ENCODE data around the gene GSTO1. TPM values are rescaled to one million over a fixed set of nuclear protein-coding genes. Genes with fewer than 3 reads are reported as not detected.

The GSTO1 gene
- polyA plus RNA-seq, 1 donor (not counting 4 experiments of a cell fraction or from before 2014, with no cell fraction given) = 338 TPM

DNA sequence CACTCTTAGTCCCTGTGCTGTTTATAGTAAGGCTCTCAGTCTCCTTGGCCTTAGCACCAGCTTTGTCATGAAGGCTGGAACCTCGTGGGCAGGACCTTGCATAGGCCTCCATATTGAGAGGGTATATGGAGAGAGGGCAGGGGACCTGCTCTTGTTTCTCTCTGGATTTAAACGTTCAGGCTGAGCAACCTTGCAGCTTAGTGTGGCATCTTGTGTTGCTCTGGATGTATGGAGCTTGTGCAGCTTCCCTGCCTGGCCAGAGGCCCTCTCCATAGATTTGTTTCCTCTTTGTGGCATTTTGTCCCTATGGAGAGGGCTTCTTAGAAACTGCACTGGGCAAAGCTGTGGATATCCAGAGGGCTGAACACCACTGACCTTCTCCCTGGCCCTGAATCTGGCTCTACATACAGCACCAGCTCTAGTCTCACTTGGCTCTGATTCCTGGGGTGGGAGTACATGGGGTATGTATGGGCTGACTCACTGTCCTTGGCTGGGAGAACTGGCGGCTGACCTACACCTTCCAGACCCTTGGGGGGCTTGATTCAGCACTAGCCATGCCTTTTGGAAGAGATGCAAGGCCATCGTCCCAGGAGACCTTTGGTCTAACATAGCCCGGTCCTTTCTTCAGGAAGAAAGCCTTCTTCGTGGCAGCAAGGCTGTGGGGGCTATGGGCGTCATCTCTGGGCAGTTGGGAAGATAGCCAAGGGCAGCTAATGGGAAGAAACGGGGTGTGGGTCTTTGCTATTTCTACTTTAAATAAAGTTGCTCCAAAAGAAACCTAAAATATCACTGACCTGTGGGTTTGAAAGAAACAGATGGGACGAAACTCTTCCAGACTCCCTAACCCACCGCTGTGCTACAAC, 53.1 kb downstream of the GSTO1 start:
- no peaks in the 10 kb centered on the region for H3K9me3 ChIP-seq (ENCODE audit: control insufficient read depth, low read depth, low read length)
- H3K27me3 ChIP-seq (ENCODE audit: control insufficient read depth, extremely low read depth, insufficient read depth, low read length) = no peaks in the 10 kb centered on the region
- H3K9ac ChIP-seq (ENCODE audit: control insufficient read depth, extremely low read depth, insufficient read depth, low read length) = no peak overlapping the region
- H3K4me2 ChIP-seq (ENCODE audit: control insufficient read depth, extremely low read depth, insufficient read depth, low read depth, low read length) = no peak overlapping the region
- no peak overlapping the region for H3K4me3 ChIP-seq (ENCODE audit: control insufficient read depth in 2 of 3, extremely low read depth in 1 of 3, insufficient read depth in 2 of 3, low read depth in 1 of 3, low read length in 3 of 3)
- FAIRE-seq (no peak), DNase-seq (ENCODE audit: low read depth, low spot score) (no peak)
- TF ChIP-seq, protein P1, sequence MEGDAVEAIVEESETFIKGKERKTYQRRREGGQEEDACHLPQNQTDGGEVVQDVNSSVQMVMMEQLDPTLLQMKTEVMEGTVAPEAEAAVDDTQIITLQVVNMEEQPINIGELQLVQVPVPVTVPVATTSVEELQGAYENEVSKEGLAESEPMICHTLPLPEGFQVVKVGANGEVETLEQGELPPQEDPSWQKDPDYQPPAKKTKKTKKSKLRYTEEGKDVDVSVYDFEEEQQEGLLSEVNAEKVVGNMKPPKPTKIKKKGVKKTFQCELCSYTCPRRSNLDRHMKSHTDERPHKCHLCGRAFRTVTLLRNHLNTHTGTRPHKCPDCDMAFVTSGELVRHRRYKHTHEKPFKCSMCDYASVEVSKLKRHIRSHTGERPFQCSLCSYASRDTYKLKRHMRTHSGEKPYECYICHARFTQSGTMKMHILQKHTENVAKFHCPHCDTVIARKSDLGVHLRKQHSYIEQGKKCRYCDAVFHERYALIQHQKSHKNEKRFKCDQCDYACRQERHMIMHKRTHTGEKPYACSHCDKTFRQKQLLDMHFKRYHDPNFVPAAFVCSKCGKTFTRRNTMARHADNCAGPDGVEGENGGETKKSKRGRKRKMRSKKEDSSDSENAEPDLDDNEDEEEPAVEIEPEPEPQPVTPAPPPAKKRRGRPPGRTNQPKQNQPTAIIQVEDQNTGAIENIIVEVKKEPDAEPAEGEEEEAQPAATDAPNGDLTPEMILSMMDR (optimal IDR thresholded peaks at IDR 0.05 in 1 of 3, IDR thresholded peaks at IDR 0.05 in 1 of 3, conservative IDR thresholded peaks at IDR 0.05 in 1 of 3; ENCODE audit: extremely low read depth in 1 of 3, insufficient read depth in 2 of 3, low read length in 3 of 3) = no peak
- no peak for TF ChIP-seq EZH2 (IDR thresholded peaks at IDR 0.05; ENCODE audit: low read length)
- H3K36me3 ChIP-seq (ENCODE audit: control insufficient read depth in 2 of 2, extremely low read depth in 1 of 2, insufficient read depth in 2 of 2, low read length in 2 of 2) = peaks cover 4 to 21% of the 10 kb centered on the region in 2 experiments
- H3K4me1 ChIP-seq (ENCODE audit: control insufficient read depth, extremely low read depth, insufficient read depth, low read length) = peaks cover 6% of the 10 kb centered on the region
- dilution Hi-C loops (cut with MboI; ENCODE audit: extremely low pct_ligation_motif_present, low sequenced_read_pairs) = no loop called here
- H3K27ac ChIP-seq (ENCODE audit: control insufficient read depth, insufficient read depth, low read length) = no peak overlapping the region
- H3K79me2 ChIP-seq (ENCODE audit: control insufficient read depth, insufficient read depth, low read length) = peaks cover 2% of the 10 kb centered on the region
- no peaks in the 10 kb centered on the region for H3K9me1 ChIP-seq (ENCODE audit: control insufficient read depth, extremely low read depth, insufficient read depth, low read length)
- H4K20me1 ChIP-seq (ENCODE audit: control insufficient read depth, extremely low read depth, insufficient read depth, low read length) = peaks cover 6% of the 10 kb centered on the region
- H2AFZ ChIP-seq (ENCODE audit: control insufficient read depth, low read length) = no peak overlapping the region

DNA sequence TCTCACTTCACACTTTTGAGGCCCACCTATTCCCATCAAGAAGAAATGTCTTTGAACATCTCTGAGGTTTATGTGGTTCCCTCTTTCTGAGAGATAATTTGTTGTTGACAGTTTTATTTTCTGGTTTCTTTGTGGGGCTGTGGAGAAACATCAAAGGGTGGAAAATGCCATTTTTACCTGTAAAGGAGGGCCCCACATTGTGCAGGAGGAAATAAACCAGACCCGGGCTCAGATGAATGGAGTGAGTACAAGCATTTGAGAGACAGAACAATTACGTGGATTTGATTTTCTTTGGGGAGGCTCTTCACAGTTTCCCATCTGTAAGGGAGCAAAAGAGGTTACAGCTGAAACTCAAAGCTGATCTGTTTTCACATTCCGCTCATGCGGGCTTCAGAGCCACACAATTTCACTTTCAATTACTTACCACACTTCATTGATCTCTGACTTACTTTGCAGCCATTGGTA, 53.8 kb downstream of the GSTO1 start:
- no peak for FAIRE-seq
- dilution Hi-C loops (cut with MboI; ENCODE audit: extremely low pct_ligation_motif_present, low sequenced_read_pairs) = no loop called here
- peaks cover 10 to 28% of the 10 kb centered on the region in 2 experiments for H3K36me3 ChIP-seq (ENCODE audit: control insufficient read depth in 2 of 2, extremely low read depth in 1 of 2, insufficient read depth in 2 of 2, low read length in 2 of 2)

More for the DNA sequence above, 53.8 kb downstream of the GSTO1 start:
- Histone ChIP-seq H4K20me1 (ENCODE audit: control insufficient read depth, extremely low read depth, insufficient read depth, low read length) (peaks cover 6% of the 10 kb centered on the region), H3K27ac (ENCODE audit: control insufficient read depth, insufficient read depth, low read length) (no peak overlapping the region), H3K9ac (ENCODE audit: control insufficient read depth, extremely low read depth, insufficient read depth, low read length) (no peak overlapping the region), H3K4me3 (ENCODE audit: control insufficient read depth in 2 of 3, extremely low read depth in 1 of 3, insufficient read depth in 2 of 3, low read depth in 1 of 3, low read length in 3 of 3) (no peak overlapping the region), H3K27me3 (ENCODE audit: control insufficient read depth, extremely low read depth, insufficient read depth, low read length) (no peaks in the 10 kb centered on the region), H2AFZ (ENCODE audit: control insufficient read depth, low read length) (no peak overlapping the region), H3K79me2 (ENCODE audit: control insufficient read depth, insufficient read depth, low read length) (peaks cover 9% of the 10 kb centered on the region), H3K9me3 (ENCODE audit: control insufficient read depth, low read depth, low read length) (no peaks in the 10 kb centered on the region), H3K9me1 (ENCODE audit: control insufficient read depth, extremely low read depth, insufficient read depth, low read length) (no peaks in the 10 kb centered on the region), H3K4me1 (ENCODE audit: control insufficient read depth, extremely low read depth, insufficient read depth, low read length) (peaks cover 6% of the 10 kb centered on the region), H3K4me2 (ENCODE audit: control insufficient read depth, extremely low read depth, insufficient read depth, low read depth, low read length) (no peak overlapping the region)
- DNase-seq (ENCODE audit: low read depth, low spot score) = no peak
- TF ChIP-seq, protein P1 (optimal IDR thresholded peaks at IDR 0.05 in 1 of 3, IDR thresholded peaks at IDR 0.05 in 1 of 3, conservative IDR thresholded peaks at IDR 0.05 in 1 of 3; ENCODE audit: extremely low read depth in 1 of 3, insufficient read depth in 2 of 3, low read length in 3 of 3) = no peak
- no peak for TF ChIP-seq EZH2 (IDR thresholded peaks at IDR 0.05; ENCODE audit: low read length)
